Stimulated activated CD4-positive, alpha-beta T cell treated with anti-CD3 and anti-CD28 coated beads, Interleukin-2, amount 100 ng/mL, for 4 hours (primary cell): Measurements from ENCODE around the gene KAT2A.
"Not testable (repeated sequence)": the region's sequence is repeated elsewhere in the genome, so short reads cannot be mapped to it uniquely, and the experiment has no call there.

Experiments
- DNase-seq: peaks from one replicate; pipeline ENCODE4 v3.0.0-alpha.2; 2020; ENCODE audit warnings: low read depth

KAT2A gene

GRCh38 chr17:42120770-42121769, at the start of gene KAT2A:
Gene KAT2A (minus strand): TSS chr17:42121367. CDS start chr17:42121304, 63 bp downstream.
- peak; percentile 70 for DNase-seq

DNA sequence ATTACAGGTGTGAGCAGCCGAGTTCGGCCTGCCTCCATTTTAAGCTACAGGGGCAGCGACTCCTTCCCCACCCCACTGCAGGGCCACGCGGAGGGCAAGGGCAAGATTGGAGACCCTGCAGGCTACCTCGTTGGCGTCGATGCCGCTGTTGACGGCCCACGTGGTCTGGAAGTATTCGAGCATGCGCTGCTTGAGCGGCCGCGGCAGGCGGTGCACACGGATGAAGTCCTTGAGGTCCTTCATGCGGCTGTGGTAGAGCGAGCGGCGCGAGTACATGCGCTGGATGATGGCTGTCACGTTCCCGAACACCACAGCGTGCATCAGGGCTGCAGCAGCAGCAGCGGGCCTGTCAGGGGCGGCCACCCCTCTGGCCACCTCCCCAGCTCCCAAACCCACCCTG, 48.2 kb upstream of the KAT2A start:
- DNase-seq, result no peak

- DNase-seq, result no peak
These were observed 46.6 kb upstream of the KAT2A start for GRCh38 chr17:42167807-42168206.

DNA sequence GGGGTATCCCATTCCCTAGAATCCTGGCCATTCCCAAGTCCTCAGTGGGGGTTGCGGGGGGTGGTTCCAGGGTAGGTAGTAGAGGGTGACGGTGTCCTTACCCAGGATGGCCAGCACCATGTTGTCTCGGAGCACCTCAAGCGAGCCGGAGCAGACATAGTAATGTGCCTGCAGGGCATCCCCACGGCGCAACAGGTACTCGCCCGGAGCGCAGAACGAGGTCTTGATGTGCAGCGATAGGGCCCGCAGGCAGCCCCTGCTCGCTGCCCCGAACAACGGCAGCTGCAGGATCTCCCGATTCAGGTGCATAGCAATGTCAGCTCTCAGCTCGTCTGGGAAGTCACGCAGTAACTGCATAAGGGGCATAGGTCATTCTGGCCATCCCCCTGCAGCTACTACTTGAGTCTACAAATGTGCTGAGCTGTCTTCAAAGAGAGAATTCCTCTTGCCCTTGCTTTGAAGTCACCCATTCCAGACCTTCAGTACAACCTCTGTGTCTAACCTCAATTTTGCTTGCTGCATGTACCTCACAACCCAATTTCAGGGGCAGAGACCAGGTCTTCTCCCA, 45.1 kb upstream of the KAT2A start:
- DNase-seq, result no peak

- DNase-seq, result no peak
These were observed 44.6 kb upstream of the KAT2A start for GRCh38 chr17:42165751-42166150.

GRCh38 chr17:42163696-42164407, 42.7 kb upstream of the KAT2A start:
- DNase-seq, result no peak

DNA sequence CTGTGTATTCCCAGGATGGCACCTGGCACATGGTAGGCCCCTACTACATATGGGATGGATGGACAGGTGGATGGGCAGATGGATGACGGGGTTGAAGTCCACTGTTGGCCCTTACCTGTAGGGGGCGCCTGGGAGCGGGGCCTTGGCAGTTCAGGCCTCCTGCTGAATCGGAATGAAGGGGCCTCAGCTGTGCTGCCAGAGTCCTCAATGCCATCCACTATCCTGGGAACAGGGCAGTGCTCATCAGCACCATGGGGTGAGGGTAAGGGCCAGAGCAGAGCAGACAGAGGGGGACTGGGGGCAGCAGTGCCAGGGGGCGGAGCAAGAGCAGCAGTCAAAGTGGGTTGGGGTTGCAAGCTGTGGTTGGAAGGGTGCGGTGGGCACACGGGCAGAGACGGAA, 41.9 kb upstream of the KAT2A start:
- peak; percentile 22 for DNase-seq

GRCh38 chr17:42160531-42160910, 39.4 kb upstream of the KAT2A start:
- DNase-seq, result no peak

DNA sequence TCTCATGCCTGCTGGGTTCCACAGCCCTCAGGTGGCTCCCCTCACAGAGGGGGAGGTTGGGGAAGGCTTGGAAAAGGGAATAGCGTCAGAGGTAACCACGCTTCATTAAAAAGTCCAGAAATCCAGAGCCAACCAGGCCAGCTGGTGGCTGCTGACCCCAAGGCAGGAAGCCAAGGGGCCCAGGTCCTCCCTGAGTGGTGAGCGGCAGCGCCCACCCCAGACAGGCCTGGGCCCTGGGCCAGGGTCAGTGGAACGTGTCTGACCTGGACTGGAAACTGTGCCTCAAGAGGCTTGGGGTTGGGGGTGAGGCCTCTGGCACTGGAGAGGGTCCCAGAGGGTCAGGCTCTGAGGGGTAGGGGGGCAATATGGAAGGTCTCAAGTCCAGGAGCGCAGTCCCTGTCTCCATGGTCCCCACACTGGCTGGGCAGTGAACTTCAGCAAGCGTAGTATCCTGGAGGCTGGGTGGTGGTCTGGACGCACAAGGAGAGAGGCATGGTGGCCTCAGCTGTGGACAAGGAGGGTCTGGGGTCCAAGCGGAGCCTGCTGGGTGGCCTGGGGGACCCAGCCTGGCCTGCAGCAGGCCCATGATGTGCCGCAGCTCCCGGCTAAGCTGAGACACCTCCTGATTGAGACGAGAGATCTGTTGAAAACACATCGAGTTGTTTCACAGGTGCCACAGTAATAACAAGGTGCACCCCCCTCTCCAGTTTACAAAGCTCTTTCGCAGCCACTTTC, 38.8 kb upstream of the KAT2A start:
- no peak for DNase-seq

GRCh38 chr17:42155614-42156045, 34.5 kb upstream of the KAT2A start:
- DNase-seq, result no peak

GRCh38 chr17:42153919-42154742, 33.0 kb upstream of the KAT2A start:
- DNase-seq, result no peak

- DNase-seq, result no peak
These were observed 25.9 kb upstream of the KAT2A start for GRCh38 chr17:42146911-42147607.

GRCh38 chr17:42143138-42143537, 22.0 kb upstream of the KAT2A start:
- DNase-seq, result not testable (repeated sequence)

DNA sequence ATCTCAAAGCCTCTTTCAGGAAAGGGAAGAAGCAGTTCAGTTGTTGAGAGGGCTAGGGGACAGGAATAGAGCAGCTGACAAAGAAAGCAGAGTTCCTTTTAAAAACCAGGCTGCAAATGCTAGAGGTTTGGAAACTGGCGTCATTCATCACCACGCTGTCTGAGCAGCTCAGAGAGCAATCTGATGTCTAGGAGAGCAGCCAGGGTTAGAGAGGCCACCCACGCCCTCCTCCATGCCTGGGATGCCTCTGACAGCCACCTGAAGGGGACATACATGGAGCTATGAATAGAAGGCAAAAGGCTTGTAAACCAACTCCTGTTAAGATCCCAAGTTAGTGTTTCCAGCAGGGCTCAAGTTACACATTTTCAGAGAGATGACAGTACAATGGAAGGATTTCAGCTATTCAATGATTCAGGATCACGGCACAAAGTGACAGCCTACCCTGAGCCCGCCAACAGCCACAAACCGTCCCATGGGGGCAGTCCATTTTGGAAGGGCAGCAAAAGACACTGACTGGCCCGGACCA, 21.3 kb upstream of the KAT2A start:
- no peak for DNase-seq

- DNase-seq, result no peak
These were observed 20.2 kb upstream of the KAT2A start for GRCh38 chr17:42141382-42141781.

DNA sequence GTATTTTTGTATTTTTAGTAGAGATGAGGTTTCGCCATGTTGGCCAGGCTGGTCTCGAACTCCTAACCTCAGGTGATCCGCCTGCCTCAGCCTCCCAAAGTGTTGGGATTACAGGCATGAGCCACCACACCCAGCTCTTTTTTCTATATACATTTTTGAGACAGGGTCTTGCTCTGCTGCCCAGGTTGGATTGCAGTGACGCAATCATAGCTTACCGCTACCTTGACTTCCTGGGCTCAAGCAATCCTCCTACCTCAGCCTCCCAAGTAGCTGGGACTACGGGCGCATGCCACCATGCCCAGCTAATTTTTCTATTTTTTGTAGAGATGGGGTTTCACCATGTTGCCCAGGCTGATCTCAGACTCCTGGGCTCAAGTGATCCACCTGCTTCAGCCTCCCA, 19.5 kb upstream of the KAT2A start:
- DNase-seq, result not testable (repeated sequence)

- DNase-seq, result no peak
These were observed 17.8 kb upstream of the KAT2A start for GRCh38 chr17:42138749-42139492.

DNA sequence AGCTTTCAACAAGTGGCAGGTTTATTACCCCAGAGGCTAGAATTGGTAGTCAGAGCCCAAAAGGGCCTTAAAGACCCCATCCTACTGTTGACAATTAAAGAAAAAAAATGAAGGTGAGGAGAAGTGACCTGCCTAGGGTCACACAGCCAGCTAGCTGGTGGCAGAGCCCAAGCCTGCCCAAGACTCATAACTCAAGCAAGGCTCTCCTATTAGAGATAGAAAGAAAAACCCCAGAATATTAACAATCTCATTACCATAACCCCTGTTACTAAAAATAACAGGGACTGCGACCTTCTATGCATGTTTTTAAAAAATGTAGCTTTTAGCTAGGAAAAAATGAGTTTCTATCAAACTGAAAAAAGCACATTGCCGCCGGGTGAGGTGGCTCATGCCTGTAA, 15.5 kb upstream of the KAT2A start:
- no peak for DNase-seq
